OCI-LY7 (cell line): ENCODE measurements around the gene SREK1IP1. TPM values are rescaled to one million over a fixed set of nuclear protein-coding genes. Genes with fewer than 3 reads are reported as not detected.

Experiments used
- BruUV-seq: library from RNA; stranded (reverse); fragments of 400-500 nt; replicated peaks from 2 replicates; lab custom pipeline; 2021; lab: Mats Ljungman, UMichigan
- CTCF ChIA-PET: fragments of 300-600 bp; sonication (Branson Sonifier 250); formaldehyde crosslinking; loops from one replicate; lab custom pipeline; 2022; ENCODE audit warnings: antibody characterized with exemption; ENCODE audit not compliant: unreplicated experiment; lab: Charles Lee
- POLR2A ChIA-PET: fragments of 300-600 bp; sonication (Branson Sonifier 250); formaldehyde crosslinking; loops from one replicate; lab custom pipeline; 2022; ENCODE audit warnings: antibody characterized with exemption; lab: Charles Lee
- DNase-seq: peaks from one replicate; pipeline ENCODE4 v3.0.0-alpha.2; 2015; ENCODE audit warnings: low spot score
- H2AFZ ChIP-seq: fragments of 200-600 bp; sonication (generic), shearing (Covaris generic); 2 replicates; pipeline ENCODE4 v1.6.1; 2014; ENCODE audit warnings: mild to moderate bottlenecking, antibody characterized with exemption, low read length, moderate library complexity
- H3K27ac ChIP-seq: fragments of 200-600 bp; sonication (generic); 2 replicates; pipeline ENCODE4 v1.5.1; 2014; ENCODE audit warnings: mixed run types, low read depth, mild to moderate bottlenecking, moderate library complexity, low read length, inconsistent platforms; ENCODE audit not compliant: poor library complexity, severe bottlenecking
- H3K36me3 ChIP-seq: fragments of 200-600 bp; sonication (generic); 2 replicates; pipeline ENCODE4 v1.6.1; 2014; ENCODE audit warnings: mild to moderate bottlenecking, antibody characterized with exemption, low read length, moderate library complexity, mixed read lengths; ENCODE audit not compliant: insufficient read depth
- H3K4me1 ChIP-seq: fragments of 200-600 bp; sonication (generic); 2 replicates; pipeline ENCODE4 v1.5.1; 2014; ENCODE audit warnings: mild to moderate bottlenecking, low read length; ENCODE audit not compliant: insufficient read depth, poor library complexity, severe bottlenecking
- H3K4me2 ChIP-seq: fragments of 200-600 bp; sonication (generic); 2 replicates; pipeline ENCODE4 v1.6.1; 2014; ENCODE audit warnings: mild to moderate bottlenecking, low read length
- H3K4me3 ChIP-seq: fragments of 200-600 bp; sonication (generic); 2 replicates; pipeline ENCODE4 v1.5.1; 2014; ENCODE audit warnings: mild to moderate bottlenecking, low read depth, low read length; ENCODE audit not compliant: poor library complexity, severe bottlenecking
- H3K79me2 ChIP-seq: fragments of 200-600 bp; sonication (generic); 2 replicates; pipeline ENCODE4 v1.6.1; 2016; ENCODE audit warnings: low read depth, mild to moderate bottlenecking, low read length, moderate library complexity, mixed read lengths; ENCODE audit not compliant: insufficient read depth
- H3K9me2 ChIP-seq: fragments of 200-600 bp; sonication (generic); 2 replicates; pipeline ENCODE4 v1.6.1; 2016; ENCODE audit warnings: mild to moderate bottlenecking, low read length, mixed read lengths; ENCODE audit not compliant: insufficient read depth
- H3K9me3 ChIP-seq: fragments of 200-600 bp; sonication (generic); 2 replicates; pipeline ENCODE4 v1.6.1; 2014; ENCODE audit warnings: mild to moderate bottlenecking, mixed run types, low read length, mixed read lengths
- H4K20me1 ChIP-seq: fragments of 200-600 bp; sonication (generic); 2 replicates; pipeline ENCODE4 v1.6.1; 2014; ENCODE audit warnings: mild to moderate bottlenecking, antibody characterized with exemption, low read length, moderate library complexity, mixed read lengths; ENCODE audit not compliant: insufficient read depth
- CTCF ChIP-seq: fragments of 200-600 bp; sonication (generic); conservative IDR thresholded peaks from 2 replicates; pipeline ENCODE4 v1.5.1; 2014; ENCODE audit warnings: mild to moderate bottlenecking, antibody characterized with exemption, low read length, moderate library complexity, mixed read lengths
- EZH2phosphoT487 ChIP-seq: fragments of 200-600 bp; sonication (generic); IDR thresholded peaks from 2 replicates; pipeline ENCODE4 v1.6.1; 2018; ENCODE audit warnings: low read depth, borderline replicate concordance, mild to moderate bottlenecking, mixed run types, antibody characterized with exemption, low read length, moderate library complexity, mixed read lengths
- intact Hi-C: fragments of 100-400 bp; cut with micrococcal nuclease; formaldehyde crosslinking; loops from one replicate; pipeline ENCODE4 v1.10.0; 2022; ENCODE audit not compliant: unreplicated experiment
- total RNA-seq, 2 experiments: library from RNA; depleted of rRNA in 1 of 2; stranded (reverse); fragments of >200 nt in 1 of 2; shearing (Covaris generic) in 1 of 2; gene quantifications; 2 replicates each; pipeline ENCODE4 v1.2.3, GENCODE V29; 2014 to 2022

SREK1IP1 gene
- total RNA-seq, 2 experiments from 2014 or later = 4.8 to 23.0 TPM

DNA sequence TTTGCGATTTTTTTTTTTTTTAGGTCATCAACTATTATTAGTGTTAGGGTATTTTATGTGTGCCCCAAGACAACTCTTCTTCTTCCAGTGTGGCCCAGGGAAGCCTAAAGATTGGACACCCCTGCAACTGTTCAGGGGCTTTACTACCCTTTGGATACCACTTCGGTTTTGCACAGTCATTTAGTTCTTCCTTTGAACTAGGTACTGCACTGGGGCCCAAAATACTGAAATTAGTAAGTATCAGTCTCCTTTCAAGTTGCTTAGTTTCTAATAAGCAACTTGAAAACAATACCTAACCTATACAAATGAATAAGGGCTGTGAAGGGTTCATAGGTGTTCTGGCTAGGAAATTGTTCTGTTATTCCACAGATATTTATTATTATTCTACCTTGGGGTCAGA is 45.6 kb upstream of the SREK1IP1 start:
- CTCF ChIA-PET = no interaction called here
- H3K4me1 ChIP-seq = no peaks in the 10 kb centered on the region
- H3K27ac ChIP-seq = no peak overlapping the region
- TF ChIP-seq EZH2phosphoT487 = no peak
- TF ChIP-seq CTCF = no peak
- no peaks in the 10 kb centered on the region for H3K79me2 ChIP-seq
- peaks cover 8% of the 10 kb centered on the region; the same call in 1 of the 2 replicates for H3K36me3 ChIP-seq
- intact Hi-C loops = loop anchor here (10.0 kb wide), 1 partner anchor 291 kb away; no protein-coding TSS in a partner anchor
- H3K4me2 ChIP-seq = no peak overlapping the region
- DNase-seq = no peak
- POLR2A ChIA-PET = interaction anchor here (0.6 to 1.4 kb wide), 3 partner anchors 10 to 836 kb away, joined by 3 to 5 read pairs (median 4); no protein-coding TSS in a partner anchor
- H2AFZ ChIP-seq = no peak overlapping the region
- H3K9me2 ChIP-seq = no peaks in the 10 kb centered on the region
- no peaks in the 10 kb centered on the region for H3K9me3 ChIP-seq
- no peak overlapping the region for H3K4me3 ChIP-seq
- BruUV-seq = no TSS peak
- H4K20me1 ChIP-seq = no peaks in the 10 kb centered on the region

DNA sequence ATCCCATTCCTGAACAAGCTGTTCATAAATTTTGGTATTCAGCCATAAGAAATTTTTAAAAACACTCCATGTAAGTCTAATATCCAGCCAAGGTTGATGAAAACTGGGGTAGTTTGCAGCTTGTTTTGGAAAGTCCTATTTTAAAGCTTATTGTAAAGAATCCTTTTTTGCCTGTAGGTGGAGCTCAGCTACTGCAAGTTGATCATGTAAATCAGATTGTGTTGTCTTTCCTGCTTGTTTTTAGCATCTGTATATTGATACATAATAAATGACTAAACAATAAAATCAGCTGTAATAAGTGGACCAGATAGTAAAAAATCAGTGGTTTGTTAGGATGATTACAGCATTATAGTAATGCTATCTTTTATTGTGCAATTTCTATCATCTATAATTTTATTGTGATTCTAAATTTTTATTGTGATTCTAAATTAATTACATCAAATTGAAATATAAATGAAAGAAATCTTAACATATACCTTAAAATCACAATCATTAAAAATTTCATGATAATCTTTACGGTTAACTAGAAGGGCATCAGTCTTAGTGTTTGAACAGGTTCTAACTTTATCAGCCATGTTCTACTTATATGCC is 42.7 kb upstream of the SREK1IP1 start:
- POLR2A ChIA-PET = interaction anchor here (0.6 to 2.5 kb wide), 4 partner anchors 9 to 673 kb away, joined by 3 to 15 read pairs (median 6); no protein-coding TSS in a partner anchor
- no TSS peak for BruUV-seq
- H3K4me3 ChIP-seq = no peak overlapping the region
- peaks cover 12% of the 10 kb centered on the region; the same call in 1 of the 2 replicates for H3K36me3 ChIP-seq
- peak; percentile 65 for DNase-seq
- H3K4me2 ChIP-seq = no peak overlapping the region
- H3K27ac ChIP-seq = no peak overlapping the region
- no peaks in the 10 kb centered on the region for H3K9me2 ChIP-seq
- no peaks in the 10 kb centered on the region for H3K79me2 ChIP-seq
- CTCF ChIA-PET = interaction anchor here (0.5 to 1.1 kb wide), 3 partner anchors 8 to 176 kb away, joined by 3 to 4 read pairs (median 3); no protein-coding TSS in a partner anchor
- intact Hi-C loops = loop anchor here (1.0 to 10.0 kb wide), 2 partner anchors 294 to 672 kb away; no protein-coding TSS in a partner anchor
- H3K4me1 ChIP-seq = no peaks in the 10 kb centered on the region
- H2AFZ ChIP-seq = no peak overlapping the region
- H4K20me1 ChIP-seq = no peaks in the 10 kb centered on the region
- peak; percentile 92 for TF ChIP-seq CTCF
- no peak for TF ChIP-seq EZH2phosphoT487
- no peaks in the 10 kb centered on the region for H3K9me3 ChIP-seq

GRCh38 chr5:64807520-64807919 is 39.0 kb upstream of the SREK1IP1 start:
- BruUV-seq = no TSS peak
- CTCF ChIA-PET = no interaction called here

More at GRCh38 chr5:64807520-64807919, 39.0 kb upstream of the SREK1IP1 start:
- TF ChIP-seq CTCF = no peak
- TF ChIP-seq EZH2phosphoT487 = no peak
- no peak overlapping the region for H3K4me3 ChIP-seq
- intact Hi-C loops = no loop called here
- H3K27ac ChIP-seq = no peak overlapping the region
- no peaks in the 10 kb centered on the region for H4K20me1 ChIP-seq
- no peak overlapping the region for H2AFZ ChIP-seq
- POLR2A ChIA-PET = interaction anchor here (0.6 to 0.7 kb wide), 2 partner anchors 314 to 636 kb away, joined by 3 read pairs; no protein-coding TSS in a partner anchor
- no peaks in the 10 kb centered on the region for H3K9me2 ChIP-seq
- H3K9me3 ChIP-seq = no peaks in the 10 kb centered on the region
- peaks cover 23% of the 10 kb centered on the region; the same call in 1 of the 2 replicates for H3K36me3 ChIP-seq
- H3K4me2 ChIP-seq = no peak overlapping the region
- no peaks in the 10 kb centered on the region for H3K79me2 ChIP-seq
- no peaks in the 10 kb centered on the region for H3K4me1 ChIP-seq
- DNase-seq = no peak
